Ovary (tissue), 3 donors: ENCODE results near the gene SLC19A1.

Experiments
- EP300 ChIP-seq: sonication (generic); formaldehyde crosslinking; IDR thresholded peaks from one replicate; pipeline ENCODE4 v1.6.1; 2017; ENCODE audit warnings: antibody characterized with exemption
- POLR2A ChIP-seq: fragments of 450-650 bp; IDR thresholded peaks from one replicate; pipeline ENCODE4 v1.6.1; 2017; ENCODE audit warnings: antibody characterized with exemption, mild to moderate bottlenecking, moderate library complexity
- TF ChIP-seq, protein P1 (sequence below), 3 donors: fragments of 450-650 bp in 2 of 3; fragments of 200-600 bp in 1 of 3; IDR thresholded peaks; one replicate each; pipeline versions ENCODE4 v1.5.1 to v1.8.0; 2016 to 2022; ENCODE audit warnings: antibody characterized with exemption in 3 of 3, mild to moderate bottlenecking in 1 of 3
- donor health status: DM: no; HTN: no; CAD: no.

DNA sequence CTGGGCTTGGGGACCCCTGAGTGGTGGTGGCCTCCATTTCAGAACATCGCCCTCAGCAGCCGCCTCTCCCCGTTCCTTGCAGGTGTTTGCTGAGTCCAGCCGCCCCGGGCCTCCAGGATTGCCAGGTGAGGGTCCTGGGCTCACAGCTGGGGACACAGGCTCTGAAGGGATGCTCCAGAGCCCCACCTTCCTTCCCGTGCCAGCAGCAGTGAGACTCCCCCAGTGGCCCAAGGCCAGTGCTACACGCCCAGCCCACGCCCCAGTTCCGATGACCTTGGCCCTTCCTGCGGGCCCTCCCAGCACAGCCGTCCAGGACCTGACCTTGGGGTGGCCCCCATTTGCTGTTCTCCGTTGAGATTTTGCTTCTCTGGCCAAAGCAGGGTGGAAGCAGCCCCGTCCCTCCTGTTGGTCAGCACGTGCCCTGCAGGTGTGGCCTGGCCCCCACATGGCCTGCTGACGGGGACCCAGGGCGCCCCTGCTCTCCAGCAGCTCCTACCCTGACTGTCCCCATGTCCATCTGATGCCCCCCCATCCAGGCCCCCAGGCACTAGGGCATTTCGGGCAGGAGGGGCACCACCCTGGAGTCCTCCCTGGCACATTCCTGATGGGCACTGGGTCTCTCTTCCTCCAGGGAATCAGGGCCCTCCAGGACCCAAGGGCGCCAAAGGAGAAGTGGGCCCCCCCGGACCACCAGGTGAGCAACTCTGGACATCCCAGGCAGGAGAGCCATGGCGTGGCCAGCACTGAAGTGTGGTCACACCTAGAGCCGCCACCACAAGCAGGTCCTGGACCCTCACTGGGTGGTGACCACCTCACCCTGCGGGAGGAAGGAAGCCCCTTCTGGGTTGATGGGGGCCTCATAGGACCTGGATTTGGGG, 45.0 kb downstream of the SLC19A1 start:
- TF ChIP-seq, protein P1, sequence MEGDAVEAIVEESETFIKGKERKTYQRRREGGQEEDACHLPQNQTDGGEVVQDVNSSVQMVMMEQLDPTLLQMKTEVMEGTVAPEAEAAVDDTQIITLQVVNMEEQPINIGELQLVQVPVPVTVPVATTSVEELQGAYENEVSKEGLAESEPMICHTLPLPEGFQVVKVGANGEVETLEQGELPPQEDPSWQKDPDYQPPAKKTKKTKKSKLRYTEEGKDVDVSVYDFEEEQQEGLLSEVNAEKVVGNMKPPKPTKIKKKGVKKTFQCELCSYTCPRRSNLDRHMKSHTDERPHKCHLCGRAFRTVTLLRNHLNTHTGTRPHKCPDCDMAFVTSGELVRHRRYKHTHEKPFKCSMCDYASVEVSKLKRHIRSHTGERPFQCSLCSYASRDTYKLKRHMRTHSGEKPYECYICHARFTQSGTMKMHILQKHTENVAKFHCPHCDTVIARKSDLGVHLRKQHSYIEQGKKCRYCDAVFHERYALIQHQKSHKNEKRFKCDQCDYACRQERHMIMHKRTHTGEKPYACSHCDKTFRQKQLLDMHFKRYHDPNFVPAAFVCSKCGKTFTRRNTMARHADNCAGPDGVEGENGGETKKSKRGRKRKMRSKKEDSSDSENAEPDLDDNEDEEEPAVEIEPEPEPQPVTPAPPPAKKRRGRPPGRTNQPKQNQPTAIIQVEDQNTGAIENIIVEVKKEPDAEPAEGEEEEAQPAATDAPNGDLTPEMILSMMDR (IDR thresholded peaks at IDR 0.05): peak in 1 of 3 donors; percentile 13
- TF ChIP-seq POLR2A: no peak
- TF ChIP-seq EP300: no peak
